GM12878 (cell line): Measurements from ENCODE around the gene COL4A2. TPM values are rescaled to one million over a fixed set of nuclear protein-coding genes. Genes with fewer than 3 reads are reported as not detected.

Experiments used
- ATAC-seq: fragments of 200-7000 bp; cut with Tn5 transposase; 3 replicates; pipeline ENCODE4 v1.9.1; 2020; ENCODE audit warnings: mild to moderate bottlenecking, moderate library complexity
- BruUV-seq: library from RNA; stranded (reverse); fragments of 400-500 nt; replicated peaks from 2 replicates; lab custom pipeline; 2021; lab: Mats Ljungman, UMichigan
- CTCF ChIA-PET: fragments of 300-600 bp; sonication (Branson Sonifier 250); formaldehyde crosslinking; extraction: SDS; loops from one replicate; lab custom pipeline; 2021; ENCODE audit warnings: inconsistent platforms; lab: Yijun Ruan, JAX
- POLR2A ChIA-PET: fragments of 350-600 bp; formaldehyde crosslinking; extraction: SDS; loops from one replicate; lab custom pipeline; 2021; ENCODE audit warnings: inconsistent platforms; lab: Charles Lee
- RAD21 ChIA-PET: fragments of 300-600 bp; sonication (Branson Sonifier 250); formaldehyde crosslinking; loops from one replicate; lab custom pipeline; 2023; ENCODE audit warnings: antibody characterized with exemption; ENCODE audit not compliant: unreplicated experiment; lab: Charles Lee
- SMC1A ChIA-PET: fragments of 300-600 bp; sonication (Branson Sonifier 250); formaldehyde crosslinking; loops from one replicate; lab custom pipeline; 2023; ENCODE audit not compliant: unreplicated experiment, uncharacterized antibody; lab: Charles Lee
- DNase-seq: peaks from one replicate; pipeline ENCODE4 v3.0.0-alpha.2; 2011; ENCODE audit warnings: low read depth, low spot score
- FAIRE-seq: peaks from 3 replicates; lab custom pipeline; 2011; peaks lifted over from hg19 to GRCh38; lab: Jason Lieb, UNC
- H2AFZ ChIP-seq: 2 replicates; pipeline ENCODE4 v1.6.0; 2011; ENCODE audit warnings: low read depth, low read length, control low read depth; ENCODE audit not compliant: control insufficient read depth
- H3K27ac ChIP-seq: 2 replicates; pipeline ENCODE4 v1.5.1; 2011; ENCODE audit warnings: control low read depth; ENCODE audit not compliant: control insufficient read depth, insufficient read depth
- H3K27me3 ChIP-seq, 2 experiments: replicated peaks in 1 of 2; 2 replicates each; pipeline versions ENCODE4 v1.6.0 to v1.6.1; 2011; ENCODE audit warnings: low read length in 1 of 2; ENCODE audit not compliant: control insufficient read depth in 2 of 2, insufficient read depth in 2 of 2
- H3K36me3 ChIP-seq, 2 experiments: 2 replicates each; pipeline ENCODE4 v1.5.1; 2011; ENCODE audit warnings: low read length in 1 of 2; ENCODE audit not compliant: control insufficient read depth in 2 of 2, insufficient read depth in 2 of 2
- H3K4me1 ChIP-seq: 2 replicates; pipeline ENCODE4 v1.6.1; 2011; ENCODE audit warnings: mild to moderate bottlenecking, low read length, moderate library complexity, mixed read lengths; ENCODE audit not compliant: control insufficient read depth, insufficient read depth
- H3K4me2 ChIP-seq: 2 replicates; pipeline ENCODE4 v1.6.0; 2011; ENCODE audit warnings: control low read depth; ENCODE audit not compliant: control insufficient read depth, insufficient read depth
- H3K4me3 ChIP-seq: fragments of 200-600 bp; sonication (generic); 2 replicates; pipeline ENCODE4 v1.5.1; 2016
- H3K79me2 ChIP-seq: 2 replicates; pipeline ENCODE4 v1.6.0; 2011; ENCODE audit warnings: low read length; ENCODE audit not compliant: control insufficient read depth, insufficient read depth
- H3K9ac ChIP-seq: 2 replicates; pipeline ENCODE4 v1.8.0; 2011; ENCODE audit warnings: low read length, control low read depth, mixed read lengths; ENCODE audit not compliant: control insufficient read depth, insufficient read depth
- H3K9me3 ChIP-seq: replicated peaks from 3 replicates; pipeline ENCODE4 v1.5.1; 2011; ENCODE audit warnings: mild to moderate bottlenecking, low read length; ENCODE audit not compliant: control insufficient read depth, insufficient read depth
- H4K20me1 ChIP-seq: 2 replicates; pipeline ENCODE4 v1.6.0; 2011; ENCODE audit not compliant: control insufficient read depth, insufficient read depth
- BACH1 ChIP-seq: fragments of 450-650 bp; IDR thresholded peaks from 2 replicates; pipeline ENCODE4 v1.6.1; 2017; ENCODE audit warnings: mild to moderate bottlenecking, borderline replicate concordance
- BHLHE40 ChIP-seq, 2 experiments: fragments of 450-650 bp in 1 of 2; IDR thresholded peaks; 2 replicates each; pipeline ENCODE4 v1.6.1; 2011 to 2017; ENCODE audit warnings: low read depth in 2 of 2, borderline replicate concordance in 1 of 2, improper control_type of control experiment in 1 of 2, low read length in 1 of 2, mild to moderate bottlenecking in 1 of 2
- CHD2 ChIP-seq: IDR thresholded peaks from 2 replicates; pipeline ENCODE4 v1.6.1; 2011; ENCODE audit warnings: low read depth, low read length, improper control_type of control experiment, borderline replicate concordance
- NBN ChIP-seq: fragments of 450-650 bp; IDR thresholded peaks from 2 replicates; pipeline ENCODE4 v1.6.1; 2016
- PAX5 ChIP-seq: IDR thresholded peaks from 2 replicates; pipeline ENCODE4 v1.6.1; 2011; ENCODE audit warnings: low read depth, low read length, borderline replicate concordance
- PML ChIP-seq: IDR thresholded peaks from 2 replicates; pipeline ENCODE4 v1.6.1; 2012; ENCODE audit warnings: low read length, inconsistent platforms
- POLR2AphosphoS5 ChIP-seq: IDR thresholded peaks from 2 replicates; pipeline ENCODE4 v1.6.1; 2011; ENCODE audit warnings: mild to moderate bottlenecking, low read length, inconsistent platforms
- POU2F2 ChIP-seq: IDR thresholded peaks from 3 replicates; pipeline ENCODE4 v1.6.1; 2011; ENCODE audit warnings: low read depth, mild to moderate bottlenecking, low read length, borderline replicate concordance
- RFX5 ChIP-seq: IDR thresholded peaks from 2 replicates; pipeline ENCODE4 v1.6.1; 2011; ENCODE audit warnings: low read depth, low read length, improper control_type of control experiment
- ZNF274 ChIP-seq: IDR thresholded peaks from one replicate; pipeline ENCODE4 v1.8.0; 2011; ENCODE audit not compliant: insufficient read length, insufficient read depth
- WGBS: methylation state at CpG from one replicate; pipeline ENCODE4 v1.1.6; 2016; ENCODE audit warnings: low lambda C conversion rate; ENCODE audit not compliant: insufficient replicate concordance, insufficient coverage; ENCODE audit errors: missing lambda C conversion rate; 5-methylcytosine and 5-hydroxymethylcytosine counted together
- in situ Hi-C: fragments of 300-500 bp; cut with MboI; formaldehyde crosslinking; loops from 9 replicates; pipeline ENCODE4 v1.14.3; 2018; ENCODE audit warnings: mixed read lengths
- intact Hi-C: fragments of 100-400 bp; cut with micrococcal nuclease; formaldehyde crosslinking; loops from one replicate; pipeline ENCODE4 v1.14.2; 2022; ENCODE audit not compliant: unreplicated experiment
- polyA plus RNA-seq, 11 experiments: library from polyadenylated mRNA; depleted of rRNA in 4 of 11; unstranded in 6 of 11; stranded (reverse) in 5 of 11; fragments of >200 nt; fragmentation: Nextera tagmentation in 4 of 11; fragmentation: Illumina TruSeq in 1 of 11; extraction: Ambion mirVana in 4 of 11; extraction: Trizol in 1 of 11; gene quantifications; 1 replicate in 1 of 11; 2 replicates in 10 of 11; pipeline versions ENCODE4 v1.2.1 to v1.2.3, GENCODE V29; 2011 to 2016; ENCODE audit warnings: inconsistent platforms in 2 of 11, missing spikeins in 2 of 11, low read depth in 1 of 11
- total RNA-seq, 4 experiments: library from RNA; depleted of rRNA in 3 of 4; stranded (reverse); fragments of >200 nt in 3 of 4; fragmentation: Illumina TruSeq in 1 of 4; extraction: Trizol in 1 of 4; gene quantifications; 2 replicates each; pipeline versions ENCODE4 v1.2.1 to v1.2.3, GENCODE V29; 2013 to 2021
- TF ChIP-seq, protein P1 (sequence below): fragments of 150-350 bp; IDR thresholded peaks from 2 replicates; pipeline ENCODE4 v1.6.1; 2016; ENCODE audit warnings: low read depth, low read length

The COL4A2 gene
- total and polyA plus RNA-seq, 10 of the 15 experiments (the other 5 are each of a cell fraction or from before 2014, with no cell fraction given), result 0.16 to 1.6 (median 0.62) TPM; not detected in 3

DNA sequence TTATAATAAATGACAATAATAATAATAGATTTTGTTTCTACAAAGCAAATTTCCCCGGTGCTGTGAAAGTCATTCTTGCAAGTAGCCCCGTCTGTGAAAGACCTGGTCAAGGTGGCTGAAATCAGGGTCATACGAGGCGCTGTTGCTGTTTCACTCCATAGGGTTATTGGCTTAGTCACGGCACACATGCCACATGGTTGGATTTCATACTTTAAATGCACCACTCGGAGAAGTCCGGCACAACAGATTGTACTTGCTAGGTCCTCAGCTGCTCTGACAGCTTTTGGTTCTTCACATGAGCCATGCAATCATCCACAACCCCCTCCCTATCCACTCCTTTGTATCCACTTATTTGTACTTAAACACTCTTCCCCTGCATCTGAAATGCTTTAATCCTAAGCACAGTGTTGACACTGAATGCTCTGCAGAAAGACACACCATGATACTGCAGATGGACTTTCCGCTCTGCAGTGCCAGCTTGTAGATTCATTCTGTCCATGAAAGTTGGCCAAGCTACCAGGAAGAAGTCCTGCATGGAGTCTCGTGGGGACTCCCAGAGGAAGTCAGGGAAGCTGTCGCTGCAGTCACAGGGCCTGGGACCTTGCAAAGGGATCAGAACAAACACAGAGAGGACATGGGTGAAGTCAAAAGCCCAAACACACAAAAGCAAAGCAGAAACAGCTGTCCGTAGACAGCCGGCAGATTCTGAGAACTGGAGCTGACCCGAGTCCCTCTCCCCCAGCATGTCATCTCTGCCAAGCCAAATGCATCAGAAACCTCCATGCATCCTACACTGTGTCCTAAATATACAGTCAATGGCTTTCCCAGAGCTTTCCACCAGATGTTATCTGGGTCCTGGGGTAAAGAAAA is 124.6 kb downstream of the COL4A2 start:
- Histone ChIP-seq H3K79me2 (no peaks in the 10 kb centered on the region), H3K4me3 (no peak overlapping the region), H3K4me2 (no peak overlapping the region), H3K27ac (no peak overlapping the region), H3K36me3 (no peaks in the 10 kb centered on the region), H4K20me1 (no peaks in the 10 kb centered on the region), H3K9me3 (no peaks in the 10 kb centered on the region), H2AFZ (no peak overlapping the region), H3K27me3 (peaks cover 3 to 4% of the 10 kb centered on the region in 2 experiments; a peak in 2 of 4 replicates), H3K4me1 (no peaks in the 10 kb centered on the region), H3K9ac (no peak overlapping the region)
- POLR2A ChIA-PET, result no interaction called here
- CTCF ChIA-PET, result no interaction called here
- TF ChIP-seq NBN (no peak), POLR2AphosphoS5 (no peak), PAX5 (no peak), RFX5 (no peak), PML (no peak), CHD2 (no peak), POU2F2 (no peak), BHLHE40 (IDR thresholded peaks at IDR 0.05; ENCODE audit: borderline replicate concordance in 1 of 2, low read depth in 2 of 2, low read length in 1 of 2) (no peak), ZNF274 (no peak), BACH1 (no peak)
- TF ChIP-seq, protein P1, sequence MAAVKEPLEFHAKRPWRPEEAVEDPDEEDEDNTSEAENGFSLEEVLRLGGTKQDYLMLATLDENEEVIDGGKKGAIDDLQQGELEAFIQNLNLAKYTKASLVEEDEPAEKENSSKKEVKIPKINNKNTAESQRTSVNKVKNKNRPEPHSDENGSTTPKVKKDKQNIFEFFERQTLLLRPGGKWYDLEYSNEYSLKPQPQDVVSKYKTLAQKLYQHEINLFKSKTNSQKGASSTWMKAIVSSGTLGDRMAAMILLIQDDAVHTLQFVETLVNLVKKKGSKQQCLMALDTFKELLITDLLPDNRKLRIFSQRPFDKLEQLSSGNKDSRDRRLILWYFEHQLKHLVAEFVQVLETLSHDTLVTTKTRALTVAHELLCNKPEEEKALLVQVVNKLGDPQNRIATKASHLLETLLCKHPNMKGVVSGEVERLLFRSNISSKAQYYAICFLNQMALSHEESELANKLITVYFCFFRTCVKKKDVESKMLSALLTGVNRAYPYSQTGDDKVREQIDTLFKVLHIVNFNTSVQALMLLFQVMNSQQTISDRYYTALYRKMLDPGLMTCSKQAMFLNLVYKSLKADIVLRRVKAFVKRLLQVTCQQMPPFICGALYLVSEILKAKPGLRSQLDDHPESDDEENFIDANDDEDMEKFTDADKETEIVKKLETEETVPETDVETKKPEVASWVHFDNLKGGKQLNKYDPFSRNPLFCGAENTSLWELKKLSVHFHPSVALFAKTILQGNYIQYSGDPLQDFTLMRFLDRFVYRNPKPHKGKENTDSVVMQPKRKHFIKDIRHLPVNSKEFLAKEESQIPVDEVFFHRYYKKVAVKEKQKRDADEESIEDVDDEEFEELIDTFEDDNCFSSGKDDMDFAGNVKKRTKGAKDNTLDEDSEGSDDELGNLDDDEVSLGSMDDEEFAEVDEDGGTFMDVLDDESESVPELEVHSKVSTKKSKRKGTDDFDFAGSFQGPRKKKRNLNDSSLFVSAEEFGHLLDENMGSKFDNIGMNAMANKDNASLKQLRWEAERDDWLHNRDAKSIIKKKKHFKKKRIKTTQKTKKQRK, result no peak
- DNase-seq (no peak), FAIRE-seq (no peak), ATAC-seq (no peak)
- RAD21 ChIA-PET, result interaction anchor here (1.5 kb wide), 1 partner anchor 13 kb away, joined by 4 read pairs; no protein-coding TSS in a partner anchor
- WGBS, result 41% methylated on average over 13 of the region's 13 CpGs
- intact Hi-C loops (no loop called here), in situ Hi-C loops (no loop called here)
- BruUV-seq, result no TSS peak
- SMC1A ChIA-PET, result interaction anchor here (0.7 to 1.1 kb wide), 2 partner anchors 12 to 13 kb away, joined by 3 to 4 read pairs; no protein-coding TSS in a partner anchor
